H9 (cell line): ENCODE results near the gene NEMP2. TPM values are rescaled to one million over a fixed set of nuclear protein-coding genes. Genes with fewer than 3 reads are reported as not detected.

Source experiments
- DNase-seq: peaks from one replicate; pipeline ENCODE4 v3.0.0-alpha.2; 2017
- H2AFZ ChIP-seq: one replicate; pipeline ENCODE4 v1.6.1; 2013; ENCODE audit warnings: mild to moderate bottlenecking, low read length, control low read depth, moderate library complexity
- H2AK5ac ChIP-seq: 2 replicates; pipeline ENCODE4 v1.6.1; 2013; ENCODE audit warnings: low read length, control low read depth, mixed read lengths; ENCODE audit not compliant: insufficient read length
- H2BK120ac ChIP-seq: one replicate; pipeline ENCODE4 v1.6.1; 2013; ENCODE audit warnings: low read depth, mild to moderate bottlenecking, low read length, control low read depth, inconsistent platforms; ENCODE audit not compliant: poor library complexity, severe bottlenecking
- H2BK12ac ChIP-seq: 2 replicates; pipeline ENCODE4 v1.6.1; 2013; ENCODE audit warnings: low read length, control low read depth, mixed read lengths, low read depth; ENCODE audit not compliant: insufficient read length
- H2BK15ac ChIP-seq: 2 replicates; pipeline ENCODE4 v1.6.1; 2013; ENCODE audit warnings: low read depth, low read length, control low read depth
- H2BK20ac ChIP-seq: one replicate; pipeline ENCODE4 v1.6.1; 2013; ENCODE audit warnings: low read depth, mild to moderate bottlenecking, low read length, control low read depth, inconsistent platforms; ENCODE audit not compliant: poor library complexity, severe bottlenecking
- H2BK5ac ChIP-seq: 2 replicates; pipeline ENCODE4 v1.6.1; 2013; ENCODE audit warnings: low read length, control low read depth, mixed read lengths; ENCODE audit not compliant: insufficient read length
- H3K14ac ChIP-seq: 2 replicates; pipeline ENCODE4 v1.6.1; 2013; ENCODE audit warnings: low read length, control low read depth; ENCODE audit not compliant: insufficient read depth
- H3K18ac ChIP-seq: 2 replicates; pipeline ENCODE4 v1.6.1; 2013; ENCODE audit warnings: low read depth, mild to moderate bottlenecking, mixed read lengths, low read length, control low read depth; ENCODE audit not compliant: insufficient read length
- H3K23ac ChIP-seq: 2 replicates; pipeline ENCODE4 v1.6.1; 2013; ENCODE audit warnings: low read length, control low read depth, mixed read lengths, low read depth; ENCODE audit not compliant: insufficient read length
- H3K23me2 ChIP-seq: 2 replicates; pipeline ENCODE4 v1.6.1; 2013; ENCODE audit warnings: low read depth, mild to moderate bottlenecking, mixed read lengths, low read length, control low read depth; ENCODE audit not compliant: insufficient read length, poor library complexity, severe bottlenecking
- H3K27ac ChIP-seq: 2 replicates; pipeline ENCODE4 v1.5.1; 2013; ENCODE audit warnings: low read length, control low read depth, mixed read lengths, low read depth; ENCODE audit not compliant: insufficient read length
- H3K27me3 ChIP-seq: 2 replicates; pipeline ENCODE4 v1.6.1; 2013; ENCODE audit warnings: low read length, control low read depth, inconsistent platforms; ENCODE audit not compliant: insufficient read depth
- H3K4ac ChIP-seq: 2 replicates; pipeline ENCODE4 v1.6.1; 2013; ENCODE audit warnings: low read depth, mild to moderate bottlenecking, control low read depth, inconsistent platforms, low read length, moderate library complexity
- H3K4me1 ChIP-seq: 2 replicates; pipeline ENCODE4 v1.6.1; 2013; ENCODE audit warnings: low read length, control low read depth, inconsistent platforms; ENCODE audit not compliant: insufficient read depth
- H3K4me2 ChIP-seq: 2 replicates; pipeline ENCODE4 v1.6.1; 2013; ENCODE audit warnings: low read length, control low read depth, mixed read lengths; ENCODE audit not compliant: insufficient read length, insufficient read depth
- H3K56ac ChIP-seq: 2 replicates; pipeline ENCODE4 v1.6.1; 2013; ENCODE audit warnings: low read depth, mild to moderate bottlenecking, mixed read lengths, low read length, control low read depth; ENCODE audit not compliant: insufficient read length
- H3K79me1 ChIP-seq: 2 replicates; pipeline ENCODE4 v1.6.1; 2013; ENCODE audit warnings: low read depth, mild to moderate bottlenecking, moderate library complexity, low read length, control low read depth, inconsistent platforms; ENCODE audit not compliant: insufficient read depth, poor library complexity, severe bottlenecking
- H3K79me2 ChIP-seq: 2 replicates; pipeline ENCODE4 v1.6.1; 2013; ENCODE audit warnings: low read length, control low read depth, inconsistent platforms; ENCODE audit not compliant: insufficient read depth
- H3K9ac ChIP-seq: 2 replicates; pipeline ENCODE4 v1.6.1; 2013; ENCODE audit warnings: low read length, control low read depth, mixed read lengths; ENCODE audit not compliant: insufficient read length; ENCODE audit errors: extremely low read depth
- H3K9me3 ChIP-seq: one replicate; pipeline ENCODE4 v1.6.1; 2013; ENCODE audit warnings: low read depth, low read length, inconsistent platforms; ENCODE audit not compliant: control insufficient read depth
- H3T11ph ChIP-seq: one replicate; pipeline ENCODE4 v1.6.1; 2013; ENCODE audit warnings: mild to moderate bottlenecking, low read length, control low read depth, inconsistent platforms
- H4K20me1 ChIP-seq: one replicate; pipeline ENCODE4 v1.6.1; 2013; ENCODE audit not compliant: control insufficient read depth, insufficient read length, insufficient read depth
- H4K5ac ChIP-seq: 2 replicates; pipeline ENCODE4 v1.6.1; 2013; ENCODE audit warnings: low read depth, mild to moderate bottlenecking, mixed read lengths, low read length, control low read depth; ENCODE audit not compliant: insufficient read length
- H4K8ac ChIP-seq: replicated peaks from 2 replicates; pipeline ENCODE4 v1.6.1; 2013; ENCODE audit warnings: low read length, control low read depth, mixed read lengths, low read depth; ENCODE audit not compliant: insufficient read length
- H4K91ac ChIP-seq: 2 replicates; pipeline ENCODE4 v1.6.1; 2013; ENCODE audit warnings: low read depth, mild to moderate bottlenecking, moderate library complexity, mixed read lengths, low read length, control low read depth; ENCODE audit not compliant: insufficient read length
- H3K27ac Mint-ChIP-seq, 3 experiments: 2 replicates in 2 of 3; 3 replicates in 1 of 3; pipeline ENCODE4 v1.8.0; 2020 to 2021; ENCODE audit warnings: mixed read lengths in 3 of 3, mild to moderate bottlenecking in 1 of 3, moderate library complexity in 1 of 3
- H3K27me3 Mint-ChIP-seq: 2 replicates; pipeline ENCODE4 v1.8.0; 2021; ENCODE audit warnings: low read depth, mild to moderate bottlenecking, moderate library complexity, mixed read lengths
- H3K36me3 Mint-ChIP-seq, 3 experiments: 2 replicates in 2 of 3; 3 replicates in 1 of 3; pipeline ENCODE4 v1.8.0; 2020 to 2021; ENCODE audit warnings: low read depth in 3 of 3, mixed read lengths in 3 of 3; ENCODE audit not compliant: insufficient read depth in 1 of 3
- H3K4me1 Mint-ChIP-seq, 2 experiments: 2 replicates each; pipeline ENCODE4 v1.8.0; 2020; ENCODE audit warnings: mixed read lengths in 2 of 2
- H3K4me3 Mint-ChIP-seq, 2 experiments: 2 replicates in 1 of 2; 3 replicates in 1 of 2; pipeline ENCODE4 v1.8.0; 2020 to 2021; ENCODE audit warnings: mild to moderate bottlenecking in 2 of 2, mixed read lengths in 2 of 2, moderate library complexity in 1 of 2
- H3K9me3 Mint-ChIP-seq, 2 experiments: 2 replicates in 1 of 2; 3 replicates in 1 of 2; pipeline ENCODE4 v1.8.0; 2020; ENCODE audit warnings: mild to moderate bottlenecking in 2 of 2, mixed read lengths in 2 of 2, moderate library complexity in 1 of 2
- CTCF ChIP-seq: fragments of 200-600 bp; sonication (generic); conservative IDR thresholded peaks from 3 replicates; pipeline ENCODE4 v1.8.0; 2021; ENCODE audit warnings: antibody characterized with exemption, mild to moderate bottlenecking
- WGBS: extraction: QIAGEN DNeasy Blood & Tissue Kit; methylation state at CpG from one replicate; pipeline ENCODE4 v1.1.7; 2013; ENCODE audit warnings: missing lambda C conversion rate, low lambda C conversion rate, mixed read lengths; ENCODE audit not compliant: insufficient read length; ENCODE audit errors: extremely low coverage; 5-methylcytosine and 5-hydroxymethylcytosine counted together
- total RNA-seq: library from RNA; stranded (reverse); gene quantifications from 2 replicates; pipeline ENCODE4 v1.2.1, GENCODE V29; 2021

The NEMP2 gene
- total RNA-seq, 1 experiment from 2014 or later = 5.3 TPM

GRCh38 chr2:190459881-190460280 lies 74.6 kb downstream of the NEMP2 start:
- H2BK20ac ChIP-seq = no peak overlapping the region
- H3K4me2 ChIP-seq = no peak overlapping the region
- H3K23ac ChIP-seq = no peak overlapping the region
- Mint-ChIP-seq H3K9me3 (no peaks in the 10 kb centered on the region), H3K27ac (no peak overlapping the region; a peak in 1 of 7 replicates), H3K36me3 (no peaks in the 10 kb centered on the region; a peak in 1 of 7 replicates), H3K4me3 (no peak overlapping the region), H3K4me1 (no peaks in the 10 kb centered on the region), H3K27me3 (no peaks in the 10 kb centered on the region)
- H4K8ac ChIP-seq = no peak overlapping the region
- no CpG with 5 or more reads among the region's 1 CpG for WGBS
- no peak overlapping the region for H3K27ac ChIP-seq
- H2BK120ac ChIP-seq = no peak overlapping the region
- no peak overlapping the region for H2AK5ac ChIP-seq
- no peak overlapping the region for H2BK15ac ChIP-seq
- no peak overlapping the region for H2BK5ac ChIP-seq
- no peak overlapping the region for H3K4ac ChIP-seq
- H3K23me2 ChIP-seq = no peaks in the 10 kb centered on the region
- H2AFZ ChIP-seq = no peak overlapping the region
- no peak for DNase-seq
- H3K18ac ChIP-seq = no peak overlapping the region
- no peak overlapping the region for H3K56ac ChIP-seq
- H3K79me1 ChIP-seq = no peaks in the 10 kb centered on the region
- H2BK12ac ChIP-seq = no peak overlapping the region
- TF ChIP-seq CTCF = no peak
- H4K20me1 ChIP-seq = no peaks in the 10 kb centered on the region
- H3K9me3 ChIP-seq = no peaks in the 10 kb centered on the region
- no peak overlapping the region for H4K5ac ChIP-seq
- no peaks in the 10 kb centered on the region for H3K79me2 ChIP-seq
- H3T11ph ChIP-seq = no peak overlapping the region
- no peak overlapping the region for H3K9ac ChIP-seq
- no peaks in the 10 kb centered on the region for H3K27me3 ChIP-seq
- no peak overlapping the region for H3K14ac ChIP-seq
- no peaks in the 10 kb centered on the region for H3K4me1 ChIP-seq
- no peak overlapping the region for H4K91ac ChIP-seq
